HEK293 (cell line): Measurements from ENCODE around the gene DLG2.

ENCODE experiments used
- CTCF ChIA-PET: fragments of 350-600 bp; formaldehyde crosslinking; extraction: SDS; loops from one replicate; lab custom pipeline; 2021; ENCODE audit warnings: antibody characterized with exemption; lab: Yijun Ruan, JAX
- POLR2A ChIA-PET: fragments of 300-600 bp; formaldehyde crosslinking; extraction: SDS; loops from one replicate; lab custom pipeline; 2020; ENCODE audit warnings: antibody characterized with exemption, inconsistent platforms; lab: Yijun Ruan, JAX
- H3K27ac ChIP-seq: fragments of 200-500 bp; sonication (Bioruptor generic); 2 replicates; pipeline ENCODE4 v1.5.1; 2014; ENCODE audit warnings: low read depth, low read length, control low read depth, inconsistent platforms; ENCODE audit errors: extremely low read depth
- H3K36me3 ChIP-seq, 2 experiments: fragments of 200-500 bp in 1 of 2; sonication (Bioruptor generic) in 1 of 2; 1 replicate in 1 of 2; 2 replicates in 1 of 2; pipeline ENCODE4 v1.5.1; 2014 to 2017; ENCODE audit warnings: inconsistent platforms in 2 of 2, low read length in 2 of 2; ENCODE audit not compliant: control insufficient read depth in 2 of 2, insufficient read depth in 1 of 2
- H3K4me1 ChIP-seq: fragments of 200-500 bp; sonication (Bioruptor generic); 2 replicates; pipeline ENCODE4 v1.5.1; 2014; ENCODE audit warnings: mild to moderate bottlenecking, low read length, inconsistent platforms; ENCODE audit not compliant: control insufficient read depth, insufficient read depth
- H3K4me3 ChIP-seq: 2 replicates; pipeline ENCODE4 v1.5.1; 2011; ENCODE audit warnings: low read depth, mild to moderate bottlenecking, control low read depth, low read length, moderate library complexity
- H3K9me3 ChIP-seq: fragments of 200-500 bp; sonication (Bioruptor generic); 2 replicates; pipeline ENCODE4 v1.5.1; 2014; ENCODE audit warnings: low read depth, low read length, inconsistent platforms; ENCODE audit not compliant: control insufficient read depth, insufficient read depth
- BCL11B ChIP-seq: fragments of 450-650 bp; formaldehyde crosslinking; IDR thresholded peaks from 2 replicates; pipeline ENCODE4 v1.5.1; 2016; ENCODE audit warnings: low read depth, missing biosample characterization, missing genetic modification characterization
- KLF7 ChIP-seq: fragments of 450-650 bp; formaldehyde crosslinking; IDR thresholded peaks from 2 replicates; pipeline ENCODE4 v1.5.1; 2016; ENCODE audit warnings: missing biosample characterization, missing genetic modification characterization, borderline replicate concordance
- ZBTB10 ChIP-seq: fragments of 450-650 bp; formaldehyde crosslinking; IDR thresholded peaks from 2 replicates; pipeline ENCODE4 v1.5.1; 2016; ENCODE audit warnings: missing biosample characterization, missing genetic modification characterization
- ZFP3 ChIP-seq: fragments of 450-650 bp; formaldehyde crosslinking; IDR thresholded peaks from 2 replicates; pipeline ENCODE4 v1.5.1; 2016; ENCODE audit warnings: low read depth, missing biosample characterization, missing genetic modification characterization
- ZNF140 ChIP-seq: fragments of 450-650 bp; formaldehyde crosslinking; IDR thresholded peaks from 2 replicates; pipeline ENCODE4 v1.5.1; 2016; ENCODE audit warnings: missing biosample characterization, missing genetic modification characterization
- ZNF223 ChIP-seq: fragments of 450-650 bp; formaldehyde crosslinking; IDR thresholded peaks from 2 replicates; pipeline ENCODE4 v1.5.1; 2016; ENCODE audit warnings: missing biosample characterization, missing genetic modification characterization
- ZNF266 ChIP-seq: fragments of 450-650 bp; formaldehyde crosslinking; IDR thresholded peaks from 2 replicates; pipeline ENCODE4 v1.5.1; 2016; ENCODE audit warnings: missing biosample characterization, missing genetic modification characterization, low read depth
- ZNF280D ChIP-seq: fragments of 450-650 bp; formaldehyde crosslinking; IDR thresholded peaks from 2 replicates; pipeline ENCODE4 v1.5.1; 2016; ENCODE audit warnings: missing biosample characterization, missing genetic modification characterization
- ZNF391 ChIP-seq: fragments of 450-650 bp; formaldehyde crosslinking; IDR thresholded peaks from 2 replicates; pipeline ENCODE4 v1.5.1; 2016; ENCODE audit warnings: low read depth, missing biosample characterization, missing genetic modification characterization, borderline replicate concordance
- ZNF404 ChIP-seq: fragments of 450-650 bp; formaldehyde crosslinking; IDR thresholded peaks from 2 replicates; pipeline ENCODE4 v1.5.1; 2017; ENCODE audit warnings: missing biosample characterization, missing genetic modification characterization
- ZNF433 ChIP-seq: fragments of 450-650 bp; formaldehyde crosslinking; IDR thresholded peaks from 2 replicates; pipeline ENCODE4 v1.5.1; 2016; ENCODE audit warnings: missing biosample characterization, missing genetic modification characterization, low read depth
- ZNF473 ChIP-seq: fragments of 450-650 bp; formaldehyde crosslinking; IDR thresholded peaks from 2 replicates; pipeline ENCODE4 v1.5.1; 2017; ENCODE audit warnings: missing biosample characterization, missing genetic modification characterization
- ZNF488 ChIP-seq: fragments of 450-650 bp; formaldehyde crosslinking; IDR thresholded peaks from 2 replicates; pipeline ENCODE4 v1.5.1; 2016; ENCODE audit warnings: missing biosample characterization, missing genetic modification characterization
- TF ChIP-seq, protein P1 (sequence below): fragments of 450-650 bp; formaldehyde crosslinking; IDR thresholded peaks from 2 replicates; pipeline ENCODE4 v1.5.1; 2016; ENCODE audit warnings: missing biosample characterization, missing genetic modification characterization
- TF ChIP-seq, protein P2 (sequence below): fragments of 450-650 bp; IDR thresholded peaks from 2 replicates; pipeline ENCODE4 v1.5.1; 2018; ENCODE audit warnings: missing biosample characterization, mild to moderate bottlenecking, missing genetic modification characterization
- TF ChIP-seq, protein P3 (sequence below): fragments of 450-650 bp; formaldehyde crosslinking; IDR thresholded peaks from 2 replicates; pipeline ENCODE4 v1.5.0; 2017; ENCODE audit warnings: missing biosample characterization, missing genetic modification characterization, borderline replicate concordance

The DLG2 gene

GRCh38 chr11:84497981-84498411 is 1129.1 kb downstream of the DLG2 start:
- CTCF ChIA-PET: interaction anchor here (0.6 to 0.7 kb wide), 2 partner anchors 791 to 1993 kb away, joined by 3 read pairs; no protein-coding TSS in a partner anchor
- H3K9me3 ChIP-seq: no peaks in the 10 kb centered on the region
- TF ChIP-seq, protein P1, sequence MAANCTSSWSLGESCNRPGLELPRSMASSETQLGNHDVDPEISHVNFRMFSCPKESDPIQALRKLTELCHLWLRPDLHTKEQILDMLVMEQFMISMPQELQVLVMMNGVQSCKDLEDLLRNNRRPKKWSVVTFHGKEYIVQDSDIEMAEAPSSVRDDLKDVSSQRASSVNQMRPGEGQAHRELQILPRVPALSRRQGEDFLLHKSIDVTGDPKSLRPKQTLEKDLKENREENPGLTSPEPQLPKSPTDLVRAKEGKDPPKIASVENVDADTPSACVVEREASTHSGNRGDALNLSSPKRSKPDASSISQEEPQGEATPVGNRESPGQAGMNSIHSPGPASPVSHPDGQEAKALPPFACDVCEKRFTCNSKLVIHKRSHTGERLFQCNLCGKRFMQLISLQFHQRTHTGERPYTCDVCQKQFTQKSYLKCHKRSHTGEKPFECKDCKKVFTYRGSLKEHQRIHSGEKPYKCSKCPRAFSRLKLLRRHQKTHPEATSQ: no peak
- TF ChIP-seq, protein P2, sequence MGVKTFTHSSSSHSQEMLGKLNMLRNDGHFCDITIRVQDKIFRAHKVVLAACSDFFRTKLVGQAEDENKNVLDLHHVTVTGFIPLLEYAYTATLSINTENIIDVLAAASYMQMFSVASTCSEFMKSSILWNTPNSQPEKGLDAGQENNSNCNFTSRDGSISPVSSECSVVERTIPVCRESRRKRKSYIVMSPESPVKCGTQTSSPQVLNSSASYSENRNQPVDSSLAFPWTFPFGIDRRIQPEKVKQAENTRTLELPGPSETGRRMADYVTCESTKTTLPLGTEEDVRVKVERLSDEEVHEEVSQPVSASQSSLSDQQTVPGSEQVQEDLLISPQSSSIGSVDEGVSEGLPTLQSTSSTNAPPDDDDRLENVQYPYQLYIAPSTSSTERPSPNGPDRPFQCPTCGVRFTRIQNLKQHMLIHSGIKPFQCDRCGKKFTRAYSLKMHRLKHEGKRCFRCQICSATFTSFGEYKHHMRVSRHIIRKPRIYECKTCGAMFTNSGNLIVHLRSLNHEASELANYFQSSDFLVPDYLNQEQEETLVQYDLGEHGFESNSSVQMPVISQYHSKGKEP (tag by site-specific recombination): no peak
- TF ChIP-seq ZNF391 (tag by site-specific recombination) (no peak), BCL11B (tag by site-specific recombination) (no peak), ZNF433 (no peak), ZBTB10 (no peak), ZFP3 (tag by site-specific recombination) (no peak), ZNF266 (tag by site-specific recombination) (no peak), ZNF488 (tag by site-specific recombination) (no peak), ZNF140 (no peak), ZNF473 (tag by site-specific recombination) (no peak), KLF7 (tag by site-specific recombination) (no peak), ZNF223 (tag by site-specific recombination) (no peak), ZNF404 (no peak), ZNF280D (tag by site-specific recombination) (no peak)
- TF ChIP-seq, protein P3, sequence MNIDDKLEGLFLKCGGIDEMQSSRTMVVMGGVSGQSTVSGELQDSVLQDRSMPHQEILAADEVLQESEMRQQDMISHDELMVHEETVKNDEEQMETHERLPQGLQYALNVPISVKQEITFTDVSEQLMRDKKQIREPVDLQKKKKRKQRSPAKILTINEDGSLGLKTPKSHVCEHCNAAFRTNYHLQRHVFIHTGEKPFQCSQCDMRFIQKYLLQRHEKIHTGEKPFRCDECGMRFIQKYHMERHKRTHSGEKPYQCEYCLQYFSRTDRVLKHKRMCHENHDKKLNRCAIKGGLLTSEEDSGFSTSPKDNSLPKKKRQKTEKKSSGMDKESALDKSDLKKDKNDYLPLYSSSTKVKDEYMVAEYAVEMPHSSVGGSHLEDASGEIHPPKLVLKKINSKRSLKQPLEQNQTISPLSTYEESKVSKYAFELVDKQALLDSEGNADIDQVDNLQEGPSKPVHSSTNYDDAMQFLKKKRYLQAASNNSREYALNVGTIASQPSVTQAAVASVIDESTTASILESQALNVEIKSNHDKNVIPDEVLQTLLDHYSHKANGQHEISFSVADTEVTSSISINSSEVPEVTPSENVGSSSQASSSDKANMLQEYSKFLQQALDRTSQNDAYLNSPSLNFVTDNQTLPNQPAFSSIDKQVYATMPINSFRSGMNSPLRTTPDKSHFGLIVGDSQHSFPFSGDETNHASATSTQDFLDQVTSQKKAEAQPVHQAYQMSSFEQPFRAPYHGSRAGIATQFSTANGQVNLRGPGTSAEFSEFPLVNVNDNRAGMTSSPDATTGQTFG: no peak
- H3K4me1 ChIP-seq: no peaks in the 10 kb centered on the region
- no peak overlapping the region for H3K4me3 ChIP-seq
- POLR2A ChIA-PET: no interaction called here
- no peaks in the 10 kb centered on the region for H3K36me3 ChIP-seq
- H3K27ac ChIP-seq: no peak overlapping the region
